Left colon (tissue), 2 donors: ENCODE measurements around the gene UBE2J1. TPM values are rescaled to one million over a fixed set of nuclear protein-coding genes. Genes with fewer than 3 reads are reported as not detected.
"Not testable (repeated sequence)": the region's sequence is repeated elsewhere in the genome, so short reads cannot be mapped to it uniquely, and the experiment has no call there.

Source experiments
- ATAC-seq: fragments of 200-7000 bp; cut with Tn5 transposase; one replicate; pipeline ENCODE4 v1.9.1; 2020; ENCODE audit warnings: mild to moderate bottlenecking, moderate library complexity
- DNase-seq, 2 donors: peaks; one replicate each; pipeline ENCODE4 v3.0.0-alpha.2; 2020
- intact Hi-C, 2 donors: fragments of 100-400 bp; cut with DNase I in 1 of 2; cut with micrococcal nuclease in 1 of 2; formaldehyde crosslinking; loops; one replicate each; pipeline versions ENCODE4 v1.11.2 to v1.14.0; 2022; cut with DNase I, micrococcal nuclease
- total RNA-seq, 2 donors: library from RNA; stranded (reverse); fragmentation: NEBNext Ultra II Directional; extraction: Animal tissue kit (Norgen Biotek cat#: 25700); gene quantifications; one replicate each; pipeline ENCODE4 v1.2.1, GENCODE V29; 2021
- donor health status: DM: no; HTN: no; CAD: no.
- donor health status: DM: yes; HTN: yes; CAD: no.

UBE2J1 gene
- total RNA-seq, 2 donors from 2014 or later: 49.4 to 58.5 TPM

- intact Hi-C loops: no loop called here
- DNase-seq (no peak), ATAC-seq (no peak)
These were observed 53.1 kb downstream of the UBE2J1 start for GRCh38 chr6:89299466-89299850.

- intact Hi-C loops: no loop called here
- DNase-seq (no peak), ATAC-seq (peak; percentile 19)
These were observed 53.6 kb downstream of the UBE2J1 start for GRCh38 chr6:89298680-89299465.

GRCh38 chr6:89297695-89298351, 54.7 kb downstream of the UBE2J1 start:
- intact Hi-C loops: no loop called here
- ATAC-seq (peak; percentile 64), DNase-seq (peak in 1 of 2 donors; percentile 60)

- ATAC-seq: no peak
- DNase-seq: no peak
- intact Hi-C loops: no loop called here
These were observed 56.5 kb downstream of the UBE2J1 start for GRCh38 chr6:89295981-89296380.

- ATAC-seq, DNase-seq, intact Hi-C loops: not testable (repeated sequence)
These were observed 57.4 kb downstream of the UBE2J1 start for GRCh38 chr6:89295116-89295515.

GRCh38 chr6:89291256-89291819, 61.2 kb downstream of the UBE2J1 start:
- no peak for ATAC-seq
- DNase-seq: no peak
- intact Hi-C loops: no loop called here

GRCh38 chr6:89290401-89291155, 61.9 kb downstream of the UBE2J1 start:
- ATAC-seq: no peak
- DNase-seq: no peak
- intact Hi-C loops: no loop called here

GRCh38 chr6:89289710-89290109, 62.8 kb downstream of the UBE2J1 start:
- intact Hi-C loops: no loop called here
- ATAC-seq (no peak), DNase-seq (no peak)

- no peak for DNase-seq
- intact Hi-C loops: no loop called here
These were observed 65.0 kb downstream of the UBE2J1 start for GRCh38 chr6:89287351-89288028.

GRCh38 chr6:89286516-89286915, 66.0 kb downstream of the UBE2J1 start:
- ATAC-seq (no peak), DNase-seq (no peak)
- intact Hi-C loops: no loop called here

More at GRCh38 chr6:89287351-89288028, 65.0 kb downstream of the UBE2J1 start:
- no peak for ATAC-seq

- DNase-seq (no peak), ATAC-seq (no peak)
- intact Hi-C loops: no loop called here
These were observed 67.4 kb downstream of the UBE2J1 start for GRCh38 chr6:89284963-89285735.

- ATAC-seq (no peak), DNase-seq (no peak)
- intact Hi-C loops: no loop called here
These were observed 68.4 kb downstream of the UBE2J1 start for GRCh38 chr6:89284081-89284480.

- intact Hi-C loops: no loop called here
- ATAC-seq (no peak), DNase-seq (no peak)
These were observed 69.8 kb downstream of the UBE2J1 start for GRCh38 chr6:89282749-89283148.

- DNase-seq (peak; percentile 30 to 41), ATAC-seq (peak; percentile 61)
- intact Hi-C loops: no loop called here
These were observed 70.7 kb downstream of the UBE2J1 start for GRCh38 chr6:89281779-89282246.

GRCh38 chr6:89278956-89279355, 73.6 kb downstream of the UBE2J1 start:
- no peak for ATAC-seq
- no peak for DNase-seq
- intact Hi-C loops: no loop called here
